HG03575 (cell line): ENCODE measurements around the gene PTGES3L.
"Not testable (repeated sequence)": the region's sequence is repeated elsewhere in the genome, so short reads cannot be mapped to it uniquely, and the experiment has no call there.

Experiments used
- ATAC-seq: cut with Tn5 transposase; IDR thresholded peaks from one replicate; pipeline ENCODE4 v1.9.1; 2021; ENCODE audit not compliant: unreplicated experiment, insufficient number of reproducible peaks, low FRiP score; ENCODE audit errors: extremely low read depth

The PTGES3L gene

GRCh38 chr17:42989141-42989540 lies 9.3 kb upstream of the PTGES3L start:
- ATAC-seq: no peak

- no peak for ATAC-seq
Observed at GRCh38 chr17:42985225-42985624, 5.3 kb upstream of the PTGES3L start.

- no peak for ATAC-seq
Observed at GRCh38 chr17:42982266-42982665, 2.4 kb upstream of the PTGES3L start.

- ATAC-seq: no peak
Observed at GRCh38 chr17:42980766-42981397, 1.0 kb upstream of the PTGES3L start.

- ATAC-seq: no peak
Observed at GRCh38 chr17:42980274-42980765, 440 bp upstream of the PTGES3L start, which contains the start of gene RUNDC1. Gene RUNDC1 (plus strand): TSS chr17:42980565. CDS start chr17:42980577, 12 bp downstream.

- not testable (repeated sequence) for ATAC-seq
Observed at GRCh38 chr17:42975701-42976100, 4.2 kb downstream of the PTGES3L start.

GRCh38 chr17:42975265-42975664 lies 4.6 kb downstream of the PTGES3L start:
- ATAC-seq: no peak

GRCh38 chr17:42973323-42973722 lies 6.6 kb downstream of the PTGES3L start:
- ATAC-seq: not testable (repeated sequence)

GRCh38 chr17:42971589-42971988 lies 8.3 kb downstream of the PTGES3L start:
- ATAC-seq: no peak

- no peak for ATAC-seq
Observed at GRCh38 chr17:42969001-42969581, 10.8 kb downstream of the PTGES3L start.

- no peak for ATAC-seq
Observed at GRCh38 chr17:42967925-42968324, 12.0 kb downstream of the PTGES3L start.

GRCh38 chr17:42964161-42964932 lies 15.5 kb downstream of the PTGES3L start, which contains the start of gene AARSD1:
Gene AARSD1 (minus strand): TSS chr17:42964454. CDS start chr17:42964440, 14 bp downstream.
- no peak for ATAC-seq

- no peak for ATAC-seq
Observed at GRCh38 chr17:42953669-42954068, 26.2 kb downstream of the PTGES3L start.

- no peak for ATAC-seq
Observed at GRCh38 chr17:42950044-42950783, 29.7 kb downstream of the PTGES3L start.

- no peak for ATAC-seq
Observed at GRCh38 chr17:42946812-42947211, 33.1 kb downstream of the PTGES3L start.

- no peak for ATAC-seq
Observed at GRCh38 chr17:42944211-42944610, 35.7 kb downstream of the PTGES3L start.

GRCh38 chr17:42937712-42938596 lies 41.9 kb downstream of the PTGES3L start:
- no peak for ATAC-seq

- ATAC-seq: no peak
Observed at GRCh38 chr17:42929497-42929844, 50.4 kb downstream of the PTGES3L start.
